HCT116 (cell line): ENCODE measurements around the gene RNF220.

Source experiments
- CBX3 ChIP-seq: IDR thresholded peaks from 2 replicates; pipeline ENCODE4 v1.6.1; 2012; ENCODE audit warnings: low read depth
- EZH2 ChIP-seq: fragments of 200-600 bp; sonication (generic); IDR thresholded peaks from 2 replicates; pipeline ENCODE4 v1.6.1; 2017; ENCODE audit warnings: antibody characterized with exemption, mixed run types
- POLR2AphosphoS5 ChIP-seq: IDR thresholded peaks from 2 replicates; pipeline ENCODE4 v1.6.1; 2011; ENCODE audit warnings: mild to moderate bottlenecking, low read depth, low read length, moderate library complexity
- SRF ChIP-seq: IDR thresholded peaks from 2 replicates; pipeline ENCODE4 v1.6.1; 2012; ENCODE audit warnings: low read depth
- YY1 ChIP-seq: IDR thresholded peaks from 2 replicates; pipeline ENCODE4 v1.6.1; 2011; ENCODE audit warnings: low read length, low read depth, moderate library complexity, mild to moderate bottlenecking; ENCODE audit not compliant: insufficient replicate concordance; ENCODE audit errors: extremely low read depth
- ZFX ChIP-seq: fragments of 450-650 bp; IDR thresholded peaks from 2 replicates; pipeline ENCODE4 v1.6.1; 2017
- TF ChIP-seq, protein P1 (sequence below): IDR thresholded peaks from 2 replicates; pipeline ENCODE4 v1.6.1; 2012
- TF ChIP-seq, protein P2 (sequence below), 3 experiments: fragments of 200-600 bp in 1 of 3; sonication (generic) in 1 of 3; IDR thresholded peaks in 2 of 3; conservative IDR thresholded peaks in 1 of 3; 2 replicates each; pipeline ENCODE4 v1.5.1; 2012 to 2017; ENCODE audit warnings: low read depth in 2 of 3, low read length in 2 of 3, antibody characterized with exemption in 1 of 3, borderline replicate concordance in 1 of 3, control low read depth in 1 of 3, mild to moderate bottlenecking in 1 of 3, mixed read lengths in 1 of 3, mixed run types in 1 of 3, moderate library complexity in 1 of 3; ENCODE audit not compliant: insufficient read depth in 1 of 3

DNA sequence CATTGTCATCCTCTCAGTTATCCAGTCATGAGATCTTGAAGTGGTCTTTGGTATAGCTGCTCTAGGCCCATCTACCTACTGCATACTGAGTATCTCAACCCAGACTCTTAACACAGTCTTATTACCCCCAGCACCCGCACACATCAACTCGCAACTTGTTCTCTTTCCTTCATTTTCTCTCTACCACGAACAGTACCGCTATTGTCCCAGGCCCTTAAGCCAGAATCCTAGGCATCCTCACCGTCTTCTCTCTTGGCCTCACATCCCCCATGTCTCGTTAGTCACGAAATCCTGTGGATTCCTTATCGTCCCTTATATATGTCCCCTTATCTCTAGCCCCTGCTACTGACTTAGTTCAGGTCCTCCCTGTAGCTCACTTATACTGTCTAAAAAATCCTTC is 142.8 kb downstream of the RNF220 start:
- TF ChIP-seq, protein P1, sequence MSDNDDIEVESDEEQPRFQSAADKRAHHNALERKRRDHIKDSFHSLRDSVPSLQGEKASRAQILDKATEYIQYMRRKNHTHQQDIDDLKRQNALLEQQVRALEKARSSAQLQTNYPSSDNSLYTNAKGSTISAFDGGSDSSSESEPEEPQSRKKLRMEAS = no peak
- no peak for TF ChIP-seq EZH2
- TF ChIP-seq, protein P2, sequence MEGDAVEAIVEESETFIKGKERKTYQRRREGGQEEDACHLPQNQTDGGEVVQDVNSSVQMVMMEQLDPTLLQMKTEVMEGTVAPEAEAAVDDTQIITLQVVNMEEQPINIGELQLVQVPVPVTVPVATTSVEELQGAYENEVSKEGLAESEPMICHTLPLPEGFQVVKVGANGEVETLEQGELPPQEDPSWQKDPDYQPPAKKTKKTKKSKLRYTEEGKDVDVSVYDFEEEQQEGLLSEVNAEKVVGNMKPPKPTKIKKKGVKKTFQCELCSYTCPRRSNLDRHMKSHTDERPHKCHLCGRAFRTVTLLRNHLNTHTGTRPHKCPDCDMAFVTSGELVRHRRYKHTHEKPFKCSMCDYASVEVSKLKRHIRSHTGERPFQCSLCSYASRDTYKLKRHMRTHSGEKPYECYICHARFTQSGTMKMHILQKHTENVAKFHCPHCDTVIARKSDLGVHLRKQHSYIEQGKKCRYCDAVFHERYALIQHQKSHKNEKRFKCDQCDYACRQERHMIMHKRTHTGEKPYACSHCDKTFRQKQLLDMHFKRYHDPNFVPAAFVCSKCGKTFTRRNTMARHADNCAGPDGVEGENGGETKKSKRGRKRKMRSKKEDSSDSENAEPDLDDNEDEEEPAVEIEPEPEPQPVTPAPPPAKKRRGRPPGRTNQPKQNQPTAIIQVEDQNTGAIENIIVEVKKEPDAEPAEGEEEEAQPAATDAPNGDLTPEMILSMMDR (IDR thresholded peaks at IDR 0.05 in 2 of 3, conservative IDR thresholded peaks at IDR 0.05 in 1 of 3; ENCODE audit: borderline replicate concordance in 1 of 3, insufficient read depth in 1 of 3, low read depth in 2 of 3, low read length in 2 of 3) = no peak
- TF ChIP-seq CBX3 = no peak
- TF ChIP-seq ZFX = no peak
- no peak for TF ChIP-seq YY1
- no peak for TF ChIP-seq SRF
- TF ChIP-seq POLR2AphosphoS5 = no peak
